HL-60 (cell line): ENCODE data around the gene SYNJ2.

Source experiments
- GABPA ChIP-seq: IDR thresholded peaks from 2 replicates; pipeline ENCODE4 v1.6.1; 2012; ENCODE audit warnings: low read depth
- POLR2AphosphoS5 ChIP-seq: IDR thresholded peaks from 2 replicates; pipeline ENCODE4 v1.6.1; 2012; ENCODE audit warnings: low read depth
- TF ChIP-seq, protein P1 (sequence below): IDR thresholded peaks from one replicate; pipeline ENCODE4 v1.5.1; 2011; ENCODE audit warnings: low read length, control low read depth, inconsistent platforms; ENCODE audit not compliant: insufficient read depth
- TF ChIP-seq, protein P2 (sequence below): IDR thresholded peaks from 2 replicates; pipeline ENCODE4 v1.6.1; 2012; ENCODE audit warnings: low read depth; ENCODE audit not compliant: insufficient replicate concordance

DNA sequence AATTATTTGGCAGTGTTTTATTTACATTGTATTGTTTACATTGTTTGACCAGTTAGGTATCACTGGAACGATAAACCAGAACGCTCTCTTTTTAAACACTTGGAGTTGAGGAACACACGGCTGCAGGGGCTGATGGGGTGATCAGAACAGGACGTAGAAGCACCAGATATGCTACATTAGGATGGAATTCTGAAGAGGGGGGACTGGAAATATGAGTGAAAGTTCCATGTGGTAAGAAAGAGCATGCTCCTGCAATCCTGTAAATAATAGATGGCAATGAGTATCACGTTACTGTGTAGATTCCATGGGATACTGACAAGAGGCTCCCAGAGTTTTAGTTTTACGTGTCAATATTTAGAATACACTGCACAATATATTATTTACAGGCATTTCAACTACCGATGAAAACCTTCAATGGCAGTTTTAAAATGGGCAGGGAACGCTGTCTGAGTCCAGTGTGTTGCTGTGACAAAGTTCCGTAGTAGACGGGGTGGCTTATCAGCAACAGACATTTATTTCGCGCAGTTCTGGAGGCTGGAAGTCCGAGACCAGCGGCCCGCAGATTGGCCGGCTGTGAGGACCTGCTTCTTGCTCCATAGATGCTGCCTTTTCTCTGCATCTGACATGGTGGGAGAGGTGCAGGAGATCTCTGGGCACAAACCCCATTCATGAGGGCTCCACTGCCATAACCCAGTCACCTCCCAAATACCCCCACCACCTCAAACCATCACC, 43.1 kb downstream of the SYNJ2 start:
- TF ChIP-seq, protein P1, sequence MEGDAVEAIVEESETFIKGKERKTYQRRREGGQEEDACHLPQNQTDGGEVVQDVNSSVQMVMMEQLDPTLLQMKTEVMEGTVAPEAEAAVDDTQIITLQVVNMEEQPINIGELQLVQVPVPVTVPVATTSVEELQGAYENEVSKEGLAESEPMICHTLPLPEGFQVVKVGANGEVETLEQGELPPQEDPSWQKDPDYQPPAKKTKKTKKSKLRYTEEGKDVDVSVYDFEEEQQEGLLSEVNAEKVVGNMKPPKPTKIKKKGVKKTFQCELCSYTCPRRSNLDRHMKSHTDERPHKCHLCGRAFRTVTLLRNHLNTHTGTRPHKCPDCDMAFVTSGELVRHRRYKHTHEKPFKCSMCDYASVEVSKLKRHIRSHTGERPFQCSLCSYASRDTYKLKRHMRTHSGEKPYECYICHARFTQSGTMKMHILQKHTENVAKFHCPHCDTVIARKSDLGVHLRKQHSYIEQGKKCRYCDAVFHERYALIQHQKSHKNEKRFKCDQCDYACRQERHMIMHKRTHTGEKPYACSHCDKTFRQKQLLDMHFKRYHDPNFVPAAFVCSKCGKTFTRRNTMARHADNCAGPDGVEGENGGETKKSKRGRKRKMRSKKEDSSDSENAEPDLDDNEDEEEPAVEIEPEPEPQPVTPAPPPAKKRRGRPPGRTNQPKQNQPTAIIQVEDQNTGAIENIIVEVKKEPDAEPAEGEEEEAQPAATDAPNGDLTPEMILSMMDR, result no peak
- TF ChIP-seq GABPA (no peak), POLR2AphosphoS5 (no peak)
- TF ChIP-seq, protein P2, sequence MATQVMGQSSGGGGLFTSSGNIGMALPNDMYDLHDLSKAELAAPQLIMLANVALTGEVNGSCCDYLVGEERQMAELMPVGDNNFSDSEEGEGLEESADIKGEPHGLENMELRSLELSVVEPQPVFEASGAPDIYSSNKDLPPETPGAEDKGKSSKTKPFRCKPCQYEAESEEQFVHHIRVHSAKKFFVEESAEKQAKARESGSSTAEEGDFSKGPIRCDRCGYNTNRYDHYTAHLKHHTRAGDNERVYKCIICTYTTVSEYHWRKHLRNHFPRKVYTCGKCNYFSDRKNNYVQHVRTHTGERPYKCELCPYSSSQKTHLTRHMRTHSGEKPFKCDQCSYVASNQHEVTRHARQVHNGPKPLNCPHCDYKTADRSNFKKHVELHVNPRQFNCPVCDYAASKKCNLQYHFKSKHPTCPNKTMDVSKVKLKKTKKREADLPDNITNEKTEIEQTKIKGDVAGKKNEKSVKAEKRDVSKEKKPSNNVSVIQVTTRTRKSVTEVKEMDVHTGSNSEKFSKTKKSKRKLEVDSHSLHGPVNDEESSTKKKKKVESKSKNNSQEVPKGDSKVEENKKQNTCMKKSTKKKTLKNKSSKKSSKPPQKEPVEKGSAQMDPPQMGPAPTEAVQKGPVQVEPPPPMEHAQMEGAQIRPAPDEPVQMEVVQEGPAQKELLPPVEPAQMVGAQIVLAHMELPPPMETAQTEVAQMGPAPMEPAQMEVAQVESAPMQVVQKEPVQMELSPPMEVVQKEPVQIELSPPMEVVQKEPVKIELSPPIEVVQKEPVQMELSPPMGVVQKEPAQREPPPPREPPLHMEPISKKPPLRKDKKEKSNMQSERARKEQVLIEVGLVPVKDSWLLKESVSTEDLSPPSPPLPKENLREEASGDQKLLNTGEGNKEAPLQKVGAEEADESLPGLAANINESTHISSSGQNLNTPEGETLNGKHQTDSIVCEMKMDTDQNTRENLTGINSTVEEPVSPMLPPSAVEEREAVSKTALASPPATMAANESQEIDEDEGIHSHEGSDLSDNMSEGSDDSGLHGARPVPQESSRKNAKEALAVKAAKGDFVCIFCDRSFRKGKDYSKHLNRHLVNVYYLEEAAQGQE, result no peak
